ENCODE measurements around the gene FRMD4A. TPM values are rescaled to one million over a fixed set of nuclear protein-coding genes. Genes with fewer than 3 reads are reported as not detected.
A peak's percentile ranks its signal among the peaks of the same experiment; 100 is the strongest.

The FRMD4A gene
- total RNA-seq, 1 donor from 2014 or later = 0.64 TPM

GRCh38 chr10:13993673-13994089 lies 337.0 kb downstream of the FRMD4A start:
- CTCF ChIA-PET = interaction anchor here (1.1 kb wide), 1 partner anchor 206 kb away, joined by 4 read pairs; no protein-coding TSS in a partner anchor
- peak; percentile 70 for ATAC-seq (ENCODE audit: low read depth)

GRCh38 chr10:13993169-13993568 lies 337.6 kb downstream of the FRMD4A start:
- intact Hi-C loops (cut with micrococcal nuclease) = loop anchor here (1.0 to 10.0 kb wide), 2 partner anchors 192 to 206 kb away; no protein-coding TSS in a partner anchor
- no peak for TF ChIP-seq CTCF (IDR thresholded peaks at IDR 0.05)
- DNase-seq = no peak
- H3K4me3 Mint-ChIP-seq = peak overlapping the region; percentile 16
- peak; percentile 13 for ATAC-seq (ENCODE audit: low read depth)
- H3K27me3 Mint-ChIP-seq = no peaks in the 10 kb centered on the region
- CTCF ChIA-PET = no interaction called here
- POLR2A ChIA-PET = interaction anchor here (1.6 kb wide), 1 partner anchor 17 kb away, joined by 3 read pairs; no protein-coding TSS in a partner anchor
- peaks cover 47% of the 10 kb centered on the region for H3K4me1 Mint-ChIP-seq
- H3K36me3 Mint-ChIP-seq (ENCODE audit: low read depth) = no peaks in the 10 kb centered on the region
- H3K9me3 Mint-ChIP-seq = no peaks in the 10 kb centered on the region
- peak overlapping the region; percentile 42 for H3K27ac Mint-ChIP-seq

More at GRCh38 chr10:13993673-13994089, 337.0 kb downstream of the FRMD4A start:
- no peak overlapping the region for H3K4me3 Mint-ChIP-seq
- TF ChIP-seq CTCF (IDR thresholded peaks at IDR 0.05) = no peak
- POLR2A ChIA-PET = interaction anchor here (1.6 kb wide), 1 partner anchor 16 kb away, joined by 3 read pairs; no protein-coding TSS in a partner anchor
- intact Hi-C loops (cut with micrococcal nuclease) = loop anchor here (1.0 to 10.0 kb wide), 3 partner anchors 191 to 215 kb away; no protein-coding TSS in a partner anchor
- no peaks in the 10 kb centered on the region for H3K9me3 Mint-ChIP-seq
- DNase-seq = no peak
- no peaks in the 10 kb centered on the region for H3K27me3 Mint-ChIP-seq
- peaks cover 47% of the 10 kb centered on the region for H3K4me1 Mint-ChIP-seq
- no peaks in the 10 kb centered on the region for H3K36me3 Mint-ChIP-seq (ENCODE audit: low read depth)
- peak overlapping the region; percentile 42 for H3K27ac Mint-ChIP-seq

- Mint-ChIP-seq H3K36me3 (ENCODE audit: low read depth) (no peaks in the 10 kb centered on the region), H3K27ac (no peak overlapping the region), H3K27me3 (no peaks in the 10 kb centered on the region), H3K9me3 (no peaks in the 10 kb centered on the region), H3K4me3 (no peak overlapping the region), H3K4me1 (peaks cover 47% of the 10 kb centered on the region)
- intact Hi-C loops (cut with micrococcal nuclease) = loop anchor here (10.0 kb wide), 1 partner anchor 193 kb away; no protein-coding TSS in a partner anchor
- DNase-seq (no peak), ATAC-seq (ENCODE audit: low read depth) (no peak)
- TF ChIP-seq CTCF (IDR thresholded peaks at IDR 0.05) = no peak
- ChIA-PET CTCF (no interaction called here), POLR2A (no interaction called here)
Measured at GRCh38 chr10:13991353-13991752, 339.4 kb downstream of the FRMD4A start.

- Mint-ChIP-seq H3K9me3 (no peaks in the 10 kb centered on the region), H3K27ac (no peak overlapping the region), H3K27me3 (no peaks in the 10 kb centered on the region), H3K4me1 (peaks cover 43% of the 10 kb centered on the region), H3K36me3 (ENCODE audit: low read depth) (no peaks in the 10 kb centered on the region), H3K4me3 (no peak overlapping the region)
- ATAC-seq (ENCODE audit: low read depth) (no peak), DNase-seq (no peak)
- no peak for TF ChIP-seq CTCF (IDR thresholded peaks at IDR 0.05)
- CTCF ChIA-PET = no interaction called here
- POLR2A ChIA-PET = no interaction called here
- intact Hi-C loops (cut with micrococcal nuclease) = loop anchor here (10.0 kb wide), 1 partner anchor 194 kb away; no protein-coding TSS in a partner anchor
Measured at GRCh38 chr10:13990946-13991345, 339.8 kb downstream of the FRMD4A start.

- no peak for TF ChIP-seq CTCF (IDR thresholded peaks at IDR 0.05)
- ATAC-seq (ENCODE audit: low read depth) (no peak), DNase-seq (no peak)
- H3K4me1 Mint-ChIP-seq = peaks cover 37% of the 10 kb centered on the region
- CTCF ChIA-PET = no interaction called here
- H3K4me3 Mint-ChIP-seq = no peak overlapping the region
- no peak overlapping the region for H3K27ac Mint-ChIP-seq
- intact Hi-C loops (cut with micrococcal nuclease) = loop anchor here (10.0 kb wide), 1 partner anchor 194 kb away; no protein-coding TSS in a partner anchor
- POLR2A ChIA-PET = no interaction called here
- H3K27me3 Mint-ChIP-seq = no peaks in the 10 kb centered on the region
- H3K36me3 Mint-ChIP-seq (ENCODE audit: low read depth) = no peaks in the 10 kb centered on the region
- H3K9me3 Mint-ChIP-seq = no peaks in the 10 kb centered on the region
Measured at GRCh38 chr10:13990392-13990805, 340.3 kb downstream of the FRMD4A start.

All from activated B cell treated with CpG ODN at 0.5 μM for 24 hours (primary cell).